UCSD-AML1 (cell line): Measurements from ENCODE around the gene CACNA1C.

Source experiments
- DNase-seq: peaks from one replicate; lab custom pipeline; 2025; ENCODE audit not compliant: unreplicated experiment; lab: John Stamatoyannopoulos, UW

CACNA1C gene

DNA sequence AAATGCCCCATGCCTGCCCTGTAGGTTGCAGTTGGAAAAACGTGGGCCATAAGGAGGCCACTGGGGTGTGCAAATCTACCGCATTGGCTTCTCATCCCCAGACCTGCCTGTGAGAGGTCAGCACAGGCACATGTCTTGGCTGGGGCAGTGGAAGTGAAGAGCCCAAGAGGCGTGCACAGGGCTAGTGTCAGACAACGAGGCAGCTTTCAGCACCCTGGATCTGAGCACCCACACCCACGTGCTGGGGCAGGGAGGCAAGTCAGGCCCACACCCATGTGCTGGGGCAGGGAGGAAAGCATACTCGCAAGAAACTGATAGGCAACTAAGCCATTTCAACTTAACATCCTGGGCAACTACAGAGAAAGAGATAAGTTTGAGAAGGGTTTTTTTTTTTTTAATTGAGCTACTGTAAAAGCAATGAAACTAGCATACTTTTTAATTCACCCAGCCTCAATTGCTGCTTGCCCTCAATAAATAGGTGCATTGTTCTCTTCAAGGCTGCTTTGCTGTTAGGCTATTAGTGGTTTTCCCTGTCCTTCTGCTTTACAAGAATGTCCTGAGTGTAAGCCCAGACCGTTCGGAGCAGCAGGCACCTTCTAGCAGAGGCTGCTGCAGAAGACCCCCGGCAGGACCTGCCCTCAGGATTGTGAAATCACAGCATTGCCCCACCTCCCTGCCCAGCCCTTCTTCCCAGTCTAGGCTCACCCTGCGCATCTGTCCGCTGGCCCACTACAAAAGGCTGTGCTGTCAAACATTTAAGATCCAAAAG, 386.7 kb downstream of the CACNA1C start:
- DNase-seq, result no peak

DNA sequence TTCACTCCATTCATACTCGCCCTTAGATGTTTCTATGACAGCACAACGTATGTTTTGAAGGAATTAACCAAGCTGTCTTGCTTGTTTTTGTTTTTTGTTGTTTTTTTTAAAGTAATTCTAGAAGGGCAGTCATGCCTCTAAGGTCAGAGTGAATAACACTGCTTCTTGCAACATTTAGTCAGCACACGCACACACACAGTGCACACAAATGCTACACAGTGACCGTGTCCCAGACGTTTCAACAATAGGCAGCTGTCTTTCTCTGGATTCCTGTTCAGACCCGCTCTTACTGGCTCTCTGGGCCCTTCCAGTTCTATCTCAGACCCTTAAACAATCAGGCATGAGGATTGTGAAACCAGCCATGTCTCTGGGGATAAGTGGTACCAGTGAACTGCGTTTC, 391.0 kb downstream of the CACNA1C start:
- no peak for DNase-seq

DNA sequence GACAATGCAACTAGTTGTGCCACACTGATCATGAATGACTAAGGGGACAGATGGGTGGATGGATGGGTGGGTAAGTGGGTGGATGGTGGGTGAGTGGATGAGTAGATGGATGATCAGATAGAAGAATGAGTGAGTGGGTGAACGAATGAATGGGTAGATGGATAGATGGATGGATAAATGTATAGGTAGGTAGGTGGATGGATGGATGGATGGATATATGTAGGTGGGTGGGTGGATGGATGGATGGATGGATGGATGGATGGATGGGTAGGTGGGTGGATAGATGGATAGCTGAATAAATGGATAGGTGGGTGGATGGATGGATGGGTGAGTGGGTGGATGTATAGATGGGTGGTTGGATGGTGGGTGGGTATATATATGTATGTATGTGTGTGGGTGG, 393.2 kb downstream of the CACNA1C start:
- DNase-seq, result no peak

DNA sequence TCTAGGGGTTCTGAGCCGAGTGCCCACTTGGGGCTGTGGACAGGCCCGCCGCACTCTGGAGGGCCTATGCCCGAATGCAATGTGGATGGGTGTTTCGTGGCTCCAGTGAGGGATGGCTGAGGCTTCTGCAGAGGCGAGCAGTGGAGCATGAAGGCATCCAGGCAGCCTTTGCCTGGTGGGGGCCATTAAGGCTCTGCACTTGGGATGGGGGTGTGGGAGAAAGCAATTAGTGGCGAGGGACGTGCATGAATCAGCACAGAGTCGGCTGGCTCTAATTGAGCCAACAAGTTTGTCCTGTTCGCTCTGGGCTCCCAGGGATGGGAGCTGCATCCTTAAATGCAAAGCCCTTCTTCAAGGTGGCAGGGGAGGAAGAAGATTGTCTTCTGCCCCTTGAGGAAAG, 395.1 kb downstream of the CACNA1C start:
- no peak for DNase-seq

DNA sequence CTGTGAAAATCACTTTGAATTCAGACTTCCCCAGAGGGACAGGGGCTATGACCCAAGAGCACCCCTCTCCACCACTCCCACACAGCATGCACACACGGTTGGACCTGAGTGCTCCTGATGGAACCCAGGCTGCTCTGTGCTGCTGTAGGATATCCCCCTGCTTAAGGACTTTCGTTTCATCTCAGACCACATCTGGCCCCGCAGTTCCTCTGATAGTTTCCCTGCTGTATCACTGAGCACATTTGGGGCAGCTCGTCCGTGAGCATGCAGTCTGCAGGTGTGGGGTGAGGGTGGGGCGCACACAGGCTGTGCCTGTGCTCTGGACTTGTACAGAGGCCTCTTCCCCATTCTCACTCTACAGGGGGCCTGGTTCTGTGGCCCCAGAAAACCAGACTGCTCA, 396.8 kb downstream of the CACNA1C start:
- no peak for DNase-seq

DNA sequence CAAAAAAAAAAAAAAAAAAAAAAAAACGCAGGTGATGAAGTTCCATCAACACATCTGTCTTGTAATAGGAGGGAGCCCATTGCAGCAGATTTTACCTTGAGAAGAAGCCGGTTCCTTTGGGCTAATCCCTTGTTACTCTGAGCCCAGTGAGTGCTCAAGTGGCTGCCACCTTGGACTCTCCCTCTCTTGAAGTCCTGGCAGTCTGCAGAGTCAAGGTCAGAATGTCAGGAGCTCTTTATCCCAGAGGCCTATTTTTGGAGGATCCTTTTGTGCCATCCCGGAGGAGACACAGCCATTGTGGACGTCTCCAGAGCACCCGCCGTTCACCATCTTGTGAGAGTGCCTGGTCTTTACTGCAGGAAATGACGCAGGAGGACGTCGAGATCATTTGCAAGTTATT, 397.8 kb downstream of the CACNA1C start:
- DNase-seq, result no peak

DNA sequence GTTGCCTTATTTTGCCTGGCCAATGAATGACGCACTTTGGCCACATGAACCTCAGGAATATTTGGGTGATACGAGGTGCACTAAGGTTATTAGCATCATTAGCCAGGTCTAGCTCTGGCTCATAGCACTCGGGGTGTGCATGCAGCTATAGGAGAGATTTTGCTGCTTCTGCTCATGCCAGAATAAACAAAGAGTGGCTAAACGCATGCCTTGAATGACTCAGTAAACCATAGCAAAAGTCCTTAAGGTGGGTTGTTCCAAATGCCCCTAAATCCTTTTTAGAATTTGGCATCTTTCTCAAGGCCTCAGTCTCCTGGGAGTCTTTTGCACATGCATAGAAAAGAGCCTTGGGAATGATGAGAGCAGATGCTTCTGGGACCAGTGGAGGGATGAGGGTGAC, 398.2 kb downstream of the CACNA1C start:
- DNase-seq, result no peak

DNA sequence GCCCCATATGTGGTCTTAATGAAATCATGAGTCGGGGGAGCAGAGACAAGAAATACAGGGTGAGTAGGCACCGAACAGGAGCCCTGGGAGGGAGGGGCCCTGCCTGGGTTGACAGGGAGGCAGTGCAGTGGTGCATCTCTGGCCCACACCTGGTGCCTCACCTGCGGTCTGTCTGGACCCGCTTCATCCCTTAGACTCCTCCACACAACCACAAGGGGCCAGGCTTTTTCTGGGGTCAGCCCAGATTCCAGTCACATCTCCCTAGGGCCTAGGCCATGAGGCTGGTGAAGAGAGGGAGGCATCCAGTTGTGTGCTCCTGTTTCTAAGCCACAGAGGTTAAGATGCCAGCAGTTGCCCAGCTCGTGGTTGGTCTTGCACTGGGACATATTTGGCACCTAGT, 398.7 kb downstream of the CACNA1C start:
- DNase-seq, result no peak

DNA sequence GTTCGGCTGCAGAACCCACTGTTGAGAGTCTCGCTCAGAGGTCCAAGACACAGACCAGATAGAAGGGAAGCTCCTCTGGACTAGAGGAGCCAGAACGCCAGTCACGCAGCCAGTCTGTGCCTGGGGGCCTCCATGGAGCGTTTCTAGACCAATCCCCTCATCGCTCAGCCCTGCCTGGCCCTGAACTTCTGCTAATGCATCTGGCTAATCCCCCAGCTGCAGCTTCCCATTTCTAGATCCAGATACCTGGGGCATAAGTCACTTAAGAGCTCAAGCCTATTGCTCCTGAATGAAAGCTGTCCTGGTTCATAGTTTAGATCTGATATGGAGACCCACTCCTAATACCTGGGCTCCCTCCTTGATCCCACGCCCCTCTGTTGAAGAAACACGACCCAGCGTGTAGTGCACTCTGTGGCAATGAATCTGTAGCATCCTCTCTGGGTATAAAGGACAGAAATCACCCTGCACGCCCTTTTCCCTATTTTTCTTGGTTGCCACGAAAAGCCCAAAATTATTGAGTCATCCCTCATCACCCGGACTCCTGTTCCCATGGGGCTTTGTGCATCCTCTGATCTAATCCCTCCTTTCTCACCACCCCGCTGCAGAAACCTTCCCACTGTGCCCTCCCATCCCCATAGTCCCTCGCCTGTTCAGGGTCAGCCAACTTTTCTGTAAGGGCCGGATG, 400.4 kb downstream of the CACNA1C start:
- DNase-seq, result no peak

DNA sequence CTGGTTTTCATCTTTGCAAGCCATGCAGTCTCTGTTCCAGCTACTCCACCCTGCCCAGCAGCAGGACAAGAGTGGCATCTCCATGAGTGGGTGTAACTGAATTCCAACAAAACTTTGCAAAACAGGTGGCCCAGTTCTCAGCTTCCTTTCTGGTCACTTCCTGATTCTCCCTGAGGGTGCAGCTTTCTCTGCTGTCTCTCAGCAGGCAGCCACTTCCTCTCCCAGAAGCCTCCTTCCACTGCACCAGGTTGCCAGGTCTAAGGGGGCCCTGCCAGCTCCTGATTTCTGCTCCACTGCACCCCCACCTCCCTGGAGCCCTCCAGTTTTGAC, 400.9 kb downstream of the CACNA1C start:
- DNase-seq, result peak; percentile 29

DNA sequence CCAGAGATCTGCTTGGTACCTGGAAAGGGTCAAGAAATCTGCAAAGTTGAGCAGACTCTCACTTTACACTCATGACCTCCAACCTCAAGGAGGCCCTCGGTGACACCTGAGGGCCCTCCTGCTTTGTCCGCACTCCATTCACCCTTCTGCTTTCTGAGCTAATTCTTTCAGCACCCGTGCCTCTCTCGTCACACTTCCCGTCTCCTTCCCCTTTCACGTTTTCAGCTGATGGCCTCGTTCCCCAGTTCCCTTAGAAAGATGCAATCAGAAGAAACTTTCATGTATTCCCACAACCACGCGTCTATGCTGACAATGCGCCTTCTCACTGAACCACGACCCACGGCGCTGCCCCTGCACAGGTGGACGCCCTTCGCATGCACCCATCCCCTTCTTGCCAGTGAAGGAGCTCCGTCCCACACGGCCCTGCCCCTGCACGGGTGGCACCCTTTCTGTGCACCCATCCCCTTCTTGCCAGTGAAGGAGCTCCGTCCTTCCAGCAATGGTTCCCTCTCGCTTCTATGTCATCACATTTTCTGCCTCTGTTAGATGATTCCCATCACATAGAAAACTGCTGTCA, 401.9 kb downstream of the CACNA1C start:
- DNase-seq, result no peak

DNA sequence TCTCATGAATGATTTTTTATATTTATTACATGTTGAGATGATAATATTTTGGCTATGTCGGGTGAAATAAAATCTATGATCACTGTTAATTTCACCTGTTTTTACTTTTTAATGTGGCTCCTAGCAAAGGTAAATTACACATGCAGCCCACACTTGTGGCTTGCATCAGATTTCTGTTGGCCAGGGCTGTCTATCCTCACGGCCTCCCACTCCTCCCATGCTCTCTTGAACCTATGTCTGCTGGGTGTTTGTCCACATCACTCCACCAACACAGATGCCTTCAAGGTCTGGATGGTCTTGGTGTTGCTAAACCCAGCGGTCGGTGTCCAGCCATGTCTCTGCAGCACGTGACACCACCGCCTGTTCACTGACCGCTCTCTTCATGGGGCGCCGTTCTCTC, 402.6 kb downstream of the CACNA1C start:
- no peak for DNase-seq

DNA sequence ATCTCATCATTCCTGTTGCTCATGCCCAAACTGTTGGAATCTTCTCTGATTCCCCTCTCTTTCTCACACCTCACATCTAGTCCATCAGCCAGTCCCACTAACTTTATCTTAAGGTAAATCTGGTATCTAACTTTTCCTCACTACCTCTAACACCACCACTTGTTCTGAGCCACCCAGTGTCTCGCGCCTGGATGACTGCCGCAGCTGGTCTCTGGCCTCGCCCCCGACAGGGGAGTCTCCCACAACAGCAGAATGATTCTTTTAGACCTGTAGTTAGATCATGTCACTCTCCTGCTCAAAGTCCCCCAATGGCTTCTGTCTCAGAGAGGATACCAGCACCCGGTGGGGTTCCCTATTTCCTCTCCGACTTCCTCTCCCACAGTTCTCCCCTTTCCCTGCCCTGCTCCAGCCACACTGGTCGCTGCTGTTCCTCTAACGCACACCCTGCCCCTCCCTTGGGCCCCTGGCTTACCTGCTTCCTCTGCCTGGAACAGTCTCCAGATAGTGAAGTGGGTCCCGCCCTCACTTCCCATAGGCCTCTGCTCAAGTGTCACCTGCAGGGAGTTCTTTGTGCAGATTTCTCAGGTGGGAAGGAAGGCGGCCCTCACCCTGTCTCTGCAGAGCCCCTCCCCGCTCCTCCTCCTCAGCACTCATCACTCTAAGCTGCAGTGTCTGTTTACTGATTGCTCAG, 403.5 kb downstream of the CACNA1C start:
- no peak for DNase-seq

DNA sequence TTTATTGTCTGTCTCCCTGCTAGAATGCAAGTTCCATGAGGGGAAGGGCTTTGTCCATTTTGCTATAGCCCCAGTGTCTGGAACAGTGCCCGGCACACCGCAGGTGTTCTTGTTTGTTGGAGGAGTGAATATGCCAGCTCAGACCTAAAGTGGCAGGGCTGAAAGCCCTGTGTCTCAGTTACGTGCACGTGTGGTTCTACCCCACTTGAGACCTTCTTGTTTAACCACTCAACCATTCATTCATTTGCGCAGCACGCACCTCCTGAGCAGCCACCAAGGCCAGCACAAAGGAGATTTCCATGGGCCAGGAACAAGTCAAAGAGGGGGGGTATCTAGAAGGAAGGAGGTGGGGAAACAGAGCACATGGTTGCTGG, 404.0 kb downstream of the CACNA1C start:
- no peak for DNase-seq

DNA sequence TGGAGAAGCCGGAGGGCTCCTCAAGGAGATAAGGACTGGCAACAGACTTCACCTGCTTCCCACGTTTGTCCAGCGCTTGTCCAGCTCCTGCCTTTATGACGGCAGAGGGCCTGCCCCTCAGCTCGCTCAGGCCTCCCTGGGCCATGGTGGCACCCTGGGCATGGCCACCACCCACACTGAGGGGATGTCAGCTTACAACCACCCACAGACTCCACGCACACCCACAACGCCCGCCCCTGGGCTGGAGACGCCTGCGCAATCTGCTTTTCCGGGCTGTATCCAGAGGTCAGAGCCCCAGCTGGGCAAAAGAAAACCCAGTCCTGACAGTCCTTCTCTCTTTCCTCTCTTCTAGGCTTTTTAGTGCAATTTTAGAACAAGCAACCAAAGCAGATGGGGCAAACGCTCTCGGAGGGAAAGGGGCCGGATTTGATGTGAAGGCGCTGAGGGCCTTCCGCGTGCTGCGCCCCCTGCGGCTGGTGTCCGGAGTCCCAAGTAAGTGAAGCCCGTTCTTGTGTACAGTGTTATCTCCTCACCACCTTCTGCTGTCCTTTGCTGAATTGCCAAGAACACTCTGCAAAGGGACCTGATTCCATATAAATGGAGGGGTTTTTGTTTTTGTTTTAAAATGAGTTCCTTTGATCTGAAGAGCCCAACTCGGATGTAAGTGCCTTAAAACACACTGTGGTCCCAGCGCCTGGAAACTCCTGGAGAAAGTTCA, 404.6 kb downstream of the CACNA1C start:
- no peak for DNase-seq

DNA sequence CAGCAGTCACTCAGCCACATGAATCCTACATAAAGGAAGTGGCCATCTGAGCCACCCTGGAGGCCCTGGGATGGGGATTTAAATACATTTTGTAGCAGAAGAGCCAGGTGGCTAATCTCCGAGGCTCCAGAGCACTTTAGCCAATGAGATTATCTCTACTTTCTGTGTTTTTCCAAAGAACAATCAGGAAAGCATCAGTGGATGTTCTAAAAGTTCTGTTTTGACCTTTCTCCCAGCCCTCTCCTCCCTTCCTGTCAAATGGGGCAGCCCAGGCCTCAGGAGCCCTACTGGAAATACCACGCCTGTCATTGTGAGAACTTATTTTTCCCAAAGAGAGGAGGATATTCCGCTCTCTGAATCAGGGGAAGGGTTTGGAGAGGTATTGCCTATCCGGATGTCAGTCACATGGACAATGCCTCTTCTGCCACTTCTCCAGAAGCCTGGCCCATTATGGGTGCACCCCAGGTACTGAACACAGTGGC, 405.2 kb downstream of the CACNA1C start:
- DNase-seq, result no peak

DNA sequence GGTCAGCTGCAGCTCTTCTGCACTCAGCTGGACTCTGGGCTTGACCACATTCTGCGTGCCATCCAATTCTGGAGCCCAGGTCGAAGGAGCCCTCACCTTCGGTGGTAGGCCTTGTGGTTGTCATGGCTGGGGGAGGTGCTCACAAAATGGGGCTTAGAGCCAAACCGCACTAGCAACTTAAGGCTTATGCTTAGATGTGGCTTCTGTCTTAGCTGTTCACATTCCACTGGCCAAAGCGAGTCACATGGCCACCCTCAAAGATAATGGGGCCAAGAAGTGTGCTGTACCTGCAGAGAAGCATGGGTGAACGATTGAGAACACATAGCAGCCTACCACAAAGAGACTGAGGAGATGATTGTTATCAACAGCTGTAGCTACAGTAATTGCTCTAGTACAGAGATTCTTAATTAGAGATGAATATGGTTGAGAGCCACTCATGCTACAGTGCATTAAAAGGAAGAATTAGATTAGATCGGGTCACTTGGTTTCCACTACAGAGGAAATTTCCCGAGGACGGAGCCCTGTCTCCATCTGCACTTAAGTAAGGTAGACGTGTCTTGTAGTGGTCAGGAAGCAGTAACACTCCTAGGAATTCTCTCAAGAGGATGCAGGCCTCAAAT, 407.4 kb downstream of the CACNA1C start:
- no peak for DNase-seq

DNA sequence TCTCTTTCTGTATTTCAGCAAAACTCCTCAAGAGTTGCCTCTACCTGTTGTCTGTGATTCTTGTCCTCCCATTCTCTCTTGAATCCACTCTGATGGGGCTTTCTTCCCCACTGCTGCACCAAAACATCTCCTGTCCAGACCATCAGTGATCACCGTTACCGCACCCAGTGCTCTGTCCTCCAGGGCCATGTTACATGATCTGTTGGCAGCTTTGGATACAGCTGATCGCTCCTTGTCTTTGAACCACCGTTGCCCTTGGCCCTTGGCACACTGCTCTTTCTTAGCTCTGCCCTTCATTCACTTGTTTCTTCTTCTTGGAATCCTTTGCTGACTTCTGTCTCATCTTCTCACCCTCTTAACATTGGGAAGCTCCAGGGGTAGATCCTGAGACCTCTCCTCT, 408.3 kb downstream of the CACNA1C start:
- DNase-seq, result no peak

DNA sequence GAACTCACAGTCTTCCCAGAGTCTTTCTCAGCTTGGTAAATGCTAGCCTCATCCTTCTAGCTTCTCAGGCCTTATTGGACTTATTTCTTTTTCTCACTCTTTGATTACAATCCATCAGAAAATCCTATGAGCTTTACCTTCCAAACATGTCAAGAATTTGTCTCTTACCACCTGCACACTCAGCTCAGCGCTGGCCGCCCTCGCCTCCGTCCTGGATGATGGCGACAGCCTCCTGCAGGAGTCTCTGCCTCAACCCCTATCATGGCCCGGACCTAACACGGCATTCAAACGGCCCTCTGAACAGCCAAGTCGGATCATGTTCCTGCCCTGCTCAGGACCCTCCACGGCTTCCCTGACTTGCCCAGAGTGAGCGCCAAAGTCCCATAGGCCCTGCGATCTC, 408.9 kb downstream of the CACNA1C start:
- no peak for DNase-seq

DNA sequence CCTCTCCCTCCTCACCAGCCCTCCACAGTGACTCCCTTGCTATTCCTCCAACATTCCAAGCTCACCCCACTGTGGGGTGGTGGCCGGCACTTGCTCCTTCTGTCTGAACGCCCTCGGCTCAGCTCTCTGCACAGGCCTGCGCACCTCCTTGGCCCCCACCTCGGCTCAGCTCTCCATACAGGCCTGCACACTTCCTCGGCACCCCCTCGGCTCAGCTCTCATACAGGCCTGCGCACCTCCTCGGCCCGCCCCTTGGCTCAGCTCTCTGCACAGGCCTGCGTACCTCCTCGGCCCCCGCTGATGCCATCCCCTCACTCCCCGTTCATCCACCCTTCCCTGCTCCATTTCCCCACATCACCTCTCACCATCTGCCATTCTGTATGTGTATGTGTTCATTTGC, 409.3 kb downstream of the CACNA1C start:
- DNase-seq, result no peak

DNA sequence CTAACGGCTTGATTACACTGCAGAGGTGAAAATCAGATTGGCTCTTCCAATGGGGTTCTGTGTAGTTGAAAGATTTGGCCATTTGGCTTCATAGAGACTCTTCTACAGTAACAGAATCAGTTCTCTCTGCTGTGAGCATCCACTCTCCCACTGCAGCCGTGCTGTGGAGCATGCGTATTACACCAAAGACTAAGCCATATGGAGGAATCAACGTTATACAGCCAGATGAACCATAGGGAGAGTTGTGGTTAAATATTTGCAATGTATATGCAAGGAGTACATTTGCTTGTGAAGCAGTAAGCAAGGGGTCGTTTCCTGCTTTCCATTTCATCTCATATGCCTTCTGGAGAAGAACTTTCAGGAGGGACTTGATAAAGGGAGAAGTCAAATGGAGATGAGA, 410.9 kb downstream of the CACNA1C start:
- DNase-seq, result no peak
